Hypothalamus (tissue), 51 donors: ENCODE data around the gene C12orf43.

Experiments used
- DNase-seq, 51 donors: peaks; one replicate each; lab custom pipeline; 2025; lab: John Stamatoyannopoulos, UW

The C12orf43 gene

GRCh38 chr12:120950807-120951206, 65.5 kb downstream of the C12orf43 start:
- DNase-seq = no peak
